Endodermal cell (in vitro differentiated cells): ENCODE data around the gene IL11RA. TPM values are rescaled to one million over a fixed set of nuclear protein-coding genes. Genes with fewer than 3 reads are reported as not detected.
A peak's percentile ranks its signal among the peaks of the same experiment; 100 is the strongest.

Experiments
- DNase-seq: peaks from one replicate; pipeline ENCODE4 v3.0.0-alpha.2; 2017
- H3K27ac ChIP-seq: 2 replicates; pipeline ENCODE4 v1.5.1; 2013; ENCODE audit warnings: mild to moderate bottlenecking, low read depth, low read length, moderate library complexity
- H3K27me3 ChIP-seq: 2 replicates; pipeline ENCODE4 v1.6.1; 2013; ENCODE audit warnings: mild to moderate bottlenecking, low read length, moderate library complexity; ENCODE audit not compliant: insufficient read depth, control insufficient read depth, poor library complexity, severe bottlenecking
- H3K36me3 ChIP-seq: 2 replicates; pipeline ENCODE4 v1.7.0; 2013; ENCODE audit warnings: mild to moderate bottlenecking, low read length, moderate library complexity; ENCODE audit not compliant: control insufficient read depth, insufficient read depth
- H3K4me1 ChIP-seq: one replicate; pipeline ENCODE4 v1.7.0; 2013; ENCODE audit warnings: low read length; ENCODE audit not compliant: control insufficient read depth, insufficient read depth
- H3K4me3 ChIP-seq: 2 replicates; pipeline ENCODE4 v1.5.1; 2013; ENCODE audit warnings: mild to moderate bottlenecking, low read length, moderate library complexity
- H3K9ac ChIP-seq: 2 replicates; pipeline ENCODE4 v1.6.1; 2013; ENCODE audit warnings: mild to moderate bottlenecking, low read length, moderate library complexity; ENCODE audit not compliant: poor library complexity, severe bottlenecking; ENCODE audit errors: extremely low read depth
- H3K9me3 ChIP-seq: 2 replicates; pipeline ENCODE4 v1.6.1; 2013; ENCODE audit warnings: mild to moderate bottlenecking, low read length, moderate library complexity; ENCODE audit not compliant: control insufficient read depth
- H3K27ac Mint-ChIP-seq: 2 replicates; pipeline ENCODE4 v1.8.0; 2020; ENCODE audit warnings: mixed read lengths
- H3K27me3 Mint-ChIP-seq: 2 replicates; pipeline ENCODE4 v1.8.0; 2021; ENCODE audit warnings: mild to moderate bottlenecking, mixed read lengths; ENCODE audit not compliant: insufficient read depth
- H3K36me3 Mint-ChIP-seq: 2 replicates; pipeline ENCODE4 v1.8.0; 2020; ENCODE audit warnings: low read depth, mixed read lengths
- H3K4me1 Mint-ChIP-seq: 2 replicates; pipeline ENCODE4 v1.8.0; 2020; ENCODE audit warnings: mixed read lengths
- H3K4me3 Mint-ChIP-seq: 2 replicates; pipeline ENCODE4 v1.8.0; 2020; ENCODE audit warnings: mild to moderate bottlenecking, moderate library complexity, mixed read lengths
- H3K9me3 Mint-ChIP-seq: 2 replicates; pipeline ENCODE4 v1.8.0; 2020; ENCODE audit warnings: mild to moderate bottlenecking, mixed read lengths
- CTCF ChIP-seq: fragments of 200-600 bp; sonication (generic); conservative IDR thresholded peaks from 2 replicates; pipeline ENCODE4 v1.5.0; 2021; ENCODE audit warnings: antibody characterized with exemption, mild to moderate bottlenecking
- WGBS, 2 experiments: methylation state at CpG; one replicate each; pipeline versions ENCODE4 v1.1.5 to v1.1.7; 2013; ENCODE audit warnings: missing lambda C conversion rate in 2 of 2, mixed read lengths in 1 of 2; ENCODE audit not compliant: insufficient coverage in 1 of 2, insufficient read length in 1 of 2; 5-methylcytosine and 5-hydroxymethylcytosine counted together
- total RNA-seq, 2 donors: library from RNA; stranded (reverse); fragmentation: NEBNext Ultra II Directional in 1 of 2; extraction: Animal tissue kit (Norgen Biotek cat#: 25700) in 1 of 2; gene quantifications; 2 replicates in 1 of 2; 3 replicates in 1 of 2; pipeline ENCODE4 v1.2.1, GENCODE V29; 2021

Gene IL11RA
- total RNA-seq, 2 donors from 2014 or later: 6.9 to 12.7 TPM

GRCh38 chr9:34633166-34633565 lies 18.8 kb upstream of the IL11RA start:
- H3K9me3 ChIP-seq: no peaks in the 10 kb centered on the region
- H3K36me3 Mint-ChIP-seq: peaks cover 11% of the 10 kb centered on the region
- H3K9me3 Mint-ChIP-seq: no peaks in the 10 kb centered on the region
- no peak for DNase-seq
- no peak overlapping the region for H3K27ac Mint-ChIP-seq
- no peak overlapping the region for H3K4me3 ChIP-seq
- H3K4me1 ChIP-seq: no peaks in the 10 kb centered on the region
- peaks cover 43% of the 10 kb centered on the region for H3K27me3 ChIP-seq
- WGBS, 2 experiments: 75% methylated on average over 2 to 5 of the region's 5 CpGs
- H3K27me3 Mint-ChIP-seq: peaks cover 57% of the 10 kb centered on the region
- peaks cover 24% of the 10 kb centered on the region for H3K4me1 Mint-ChIP-seq
- H3K4me3 Mint-ChIP-seq: no peak overlapping the region
- no peak overlapping the region for H3K27ac ChIP-seq
- no peak for TF ChIP-seq CTCF
- no peaks in the 10 kb centered on the region for H3K36me3 ChIP-seq
- no peak overlapping the region for H3K9ac ChIP-seq

- peak; percentile 96 for TF ChIP-seq CTCF
- Mint-ChIP-seq H3K36me3 (peaks cover 11% of the 10 kb centered on the region), H3K27me3 (peaks cover 50% of the 10 kb centered on the region), H3K4me1 (peaks cover 28% of the 10 kb centered on the region), H3K9me3 (no peaks in the 10 kb centered on the region), H3K27ac (no peak overlapping the region), H3K4me3 (no peak overlapping the region)
- Histone ChIP-seq H3K9me3 (no peaks in the 10 kb centered on the region), H3K4me3 (no peak overlapping the region), H3K27me3 (peaks cover 34% of the 10 kb centered on the region), H3K27ac (no peak overlapping the region), H3K36me3 (no peaks in the 10 kb centered on the region), H3K9ac (no peak overlapping the region), H3K4me1 (no peaks in the 10 kb centered on the region)
- 22 to 56% methylated on average over 1 to 3 of the region's 3 CpGs for WGBS, 2 experiments
- DNase-seq: peak; percentile 90
These were observed 18.0 kb upstream of the IL11RA start for GRCh38 chr9:34633851-34634550.

GRCh38 chr9:34634551-34635248 lies 17.3 kb upstream of the IL11RA start:
- peaks cover 24% of the 10 kb centered on the region for H3K4me1 Mint-ChIP-seq
- DNase-seq: no peak
- WGBS, 2 experiments: 87% methylated on average over 3 of the region's 3 CpGs; no CpG with 5 or more reads in 1 of the 2 experiments
- no peak overlapping the region for H3K27ac Mint-ChIP-seq
- no peaks in the 10 kb centered on the region for H3K9me3 Mint-ChIP-seq
- Histone ChIP-seq H3K4me1 (no peaks in the 10 kb centered on the region), H3K27ac (no peak overlapping the region), H3K9me3 (no peaks in the 10 kb centered on the region), H3K9ac (no peak overlapping the region), H3K27me3 (peaks cover 27% of the 10 kb centered on the region), H3K36me3 (no peaks in the 10 kb centered on the region), H3K4me3 (no peak overlapping the region)
- no peak overlapping the region for H3K4me3 Mint-ChIP-seq
- H3K36me3 Mint-ChIP-seq: peaks cover 11% of the 10 kb centered on the region
- peaks cover 43% of the 10 kb centered on the region for H3K27me3 Mint-ChIP-seq
- no peak for TF ChIP-seq CTCF
